A549 (cell line): ENCODE results near the gene TAOK3.

Experiments
- POLR2A ChIP-seq: IDR thresholded peaks from 2 replicates; pipeline ENCODE4 v1.6.1; 2012; ENCODE audit warnings: mild to moderate bottlenecking, low read length
- TP53 ChIP-seq: fragments of 250-450 bp; sonication (Bioruptor Pico); IDR thresholded peaks from 2 replicates; pipeline ENCODE4 v1.5.0; 2021; ENCODE audit warnings: mild to moderate bottlenecking, moderate library complexity
- TF ChIP-seq, protein P1 (sequence below): fragments of >200 bp; sonication (Bioruptor Twin); formaldehyde crosslinking; IDR thresholded peaks from 3 replicates; pipeline ENCODE4 v1.5.1; 2016
- TF ChIP-seq, protein P2 (sequence below): fragments of 200-600 bp; sonication (generic); IDR thresholded peaks from 2 replicates; pipeline ENCODE4 v1.6.1; 2016; ENCODE audit warnings: antibody characterized with exemption, mild to moderate bottlenecking, moderate library complexity

DNA sequence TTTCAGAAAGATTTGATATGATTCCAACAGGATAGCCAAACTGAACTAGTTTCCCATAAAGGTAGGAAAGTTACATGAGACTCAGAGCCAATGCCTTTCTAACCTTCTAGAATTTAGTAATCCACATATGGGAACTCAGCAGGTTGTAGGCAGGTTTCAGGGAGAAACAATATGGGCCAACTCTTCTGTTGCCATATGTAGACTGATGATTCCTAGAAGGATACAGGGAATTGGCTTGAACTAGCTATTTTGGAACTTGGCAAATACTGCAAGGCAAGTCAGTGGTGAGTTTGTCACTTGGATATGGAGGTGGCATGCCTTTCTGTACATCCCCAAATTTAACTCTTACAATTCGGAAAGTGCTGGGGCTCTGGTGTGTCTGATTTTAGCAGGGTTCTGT lies 19.1 kb upstream of the TAOK3 start:
- TF ChIP-seq POLR2A (no peak), TP53 (no peak)
- TF ChIP-seq, protein P1, sequence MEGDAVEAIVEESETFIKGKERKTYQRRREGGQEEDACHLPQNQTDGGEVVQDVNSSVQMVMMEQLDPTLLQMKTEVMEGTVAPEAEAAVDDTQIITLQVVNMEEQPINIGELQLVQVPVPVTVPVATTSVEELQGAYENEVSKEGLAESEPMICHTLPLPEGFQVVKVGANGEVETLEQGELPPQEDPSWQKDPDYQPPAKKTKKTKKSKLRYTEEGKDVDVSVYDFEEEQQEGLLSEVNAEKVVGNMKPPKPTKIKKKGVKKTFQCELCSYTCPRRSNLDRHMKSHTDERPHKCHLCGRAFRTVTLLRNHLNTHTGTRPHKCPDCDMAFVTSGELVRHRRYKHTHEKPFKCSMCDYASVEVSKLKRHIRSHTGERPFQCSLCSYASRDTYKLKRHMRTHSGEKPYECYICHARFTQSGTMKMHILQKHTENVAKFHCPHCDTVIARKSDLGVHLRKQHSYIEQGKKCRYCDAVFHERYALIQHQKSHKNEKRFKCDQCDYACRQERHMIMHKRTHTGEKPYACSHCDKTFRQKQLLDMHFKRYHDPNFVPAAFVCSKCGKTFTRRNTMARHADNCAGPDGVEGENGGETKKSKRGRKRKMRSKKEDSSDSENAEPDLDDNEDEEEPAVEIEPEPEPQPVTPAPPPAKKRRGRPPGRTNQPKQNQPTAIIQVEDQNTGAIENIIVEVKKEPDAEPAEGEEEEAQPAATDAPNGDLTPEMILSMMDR, result no peak
- TF ChIP-seq, protein P2, sequence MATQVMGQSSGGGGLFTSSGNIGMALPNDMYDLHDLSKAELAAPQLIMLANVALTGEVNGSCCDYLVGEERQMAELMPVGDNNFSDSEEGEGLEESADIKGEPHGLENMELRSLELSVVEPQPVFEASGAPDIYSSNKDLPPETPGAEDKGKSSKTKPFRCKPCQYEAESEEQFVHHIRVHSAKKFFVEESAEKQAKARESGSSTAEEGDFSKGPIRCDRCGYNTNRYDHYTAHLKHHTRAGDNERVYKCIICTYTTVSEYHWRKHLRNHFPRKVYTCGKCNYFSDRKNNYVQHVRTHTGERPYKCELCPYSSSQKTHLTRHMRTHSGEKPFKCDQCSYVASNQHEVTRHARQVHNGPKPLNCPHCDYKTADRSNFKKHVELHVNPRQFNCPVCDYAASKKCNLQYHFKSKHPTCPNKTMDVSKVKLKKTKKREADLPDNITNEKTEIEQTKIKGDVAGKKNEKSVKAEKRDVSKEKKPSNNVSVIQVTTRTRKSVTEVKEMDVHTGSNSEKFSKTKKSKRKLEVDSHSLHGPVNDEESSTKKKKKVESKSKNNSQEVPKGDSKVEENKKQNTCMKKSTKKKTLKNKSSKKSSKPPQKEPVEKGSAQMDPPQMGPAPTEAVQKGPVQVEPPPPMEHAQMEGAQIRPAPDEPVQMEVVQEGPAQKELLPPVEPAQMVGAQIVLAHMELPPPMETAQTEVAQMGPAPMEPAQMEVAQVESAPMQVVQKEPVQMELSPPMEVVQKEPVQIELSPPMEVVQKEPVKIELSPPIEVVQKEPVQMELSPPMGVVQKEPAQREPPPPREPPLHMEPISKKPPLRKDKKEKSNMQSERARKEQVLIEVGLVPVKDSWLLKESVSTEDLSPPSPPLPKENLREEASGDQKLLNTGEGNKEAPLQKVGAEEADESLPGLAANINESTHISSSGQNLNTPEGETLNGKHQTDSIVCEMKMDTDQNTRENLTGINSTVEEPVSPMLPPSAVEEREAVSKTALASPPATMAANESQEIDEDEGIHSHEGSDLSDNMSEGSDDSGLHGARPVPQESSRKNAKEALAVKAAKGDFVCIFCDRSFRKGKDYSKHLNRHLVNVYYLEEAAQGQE, result no peak
